ENCODE measurements around the gene TPCN1. TPM values are rescaled to one million over a fixed set of nuclear protein-coding genes. Genes with fewer than 3 reads are reported as not detected.

Gene TPCN1
- total RNA-seq, 2 donors from 2014 or later = 84.1 to 93.5 TPM

- no peak for DNase-seq (ENCODE audit: low spot score)
- peaks cover 50% of the 10 kb centered on the region for H3K36me3 ChIP-seq
- H3K9me3 ChIP-seq = no peaks in the 10 kb centered on the region
- H3K27ac ChIP-seq = no peak overlapping the region
- no peak overlapping the region for H3K4me3 ChIP-seq
- peaks cover 22 to 33% of the 10 kb centered on the region in 2 donors for H3K4me1 ChIP-seq (ENCODE audit: control insufficient read depth in 1 of 2, low read depth in 2 of 2)
- no peak for TF ChIP-seq CTCF (IDR thresholded peaks at IDR 0.05)
- ATAC-seq (ENCODE audit: insufficient number of reproducible peaks, low FRiP score, low read depth) = no peak
- H3K27me3 ChIP-seq (replicated peaks; ENCODE audit: insufficient read depth) = no peaks in the 10 kb centered on the region
Measured at GRCh38 chr12:113268621-113269020, 47.4 kb downstream of the TPCN1 start.

GRCh38 chr12:113269257-113269943 is 48.1 kb downstream of the TPCN1 start:
- no peaks in the 10 kb centered on the region for H3K27me3 ChIP-seq (replicated peaks; ENCODE audit: insufficient read depth)
- H3K9me3 ChIP-seq = no peaks in the 10 kb centered on the region
- peak overlapping the region; percentile 21 to 86 for H3K27ac ChIP-seq
- ATAC-seq (ENCODE audit: insufficient number of reproducible peaks, low FRiP score, low read depth) (no peak), DNase-seq (ENCODE audit: low spot score) (no peak)
- peaks cover 23 to 35% of the 10 kb centered on the region in 2 donors for H3K4me1 ChIP-seq (ENCODE audit: control insufficient read depth in 1 of 2, low read depth in 2 of 2)
- no peak for TF ChIP-seq CTCF (IDR thresholded peaks at IDR 0.05)
- no peak overlapping the region for H3K4me3 ChIP-seq
- peaks cover 53% of the 10 kb centered on the region for H3K36me3 ChIP-seq

GRCh38 chr12:113270709-113271009 is 49.4 kb downstream of the TPCN1 start:
- no peak for TF ChIP-seq CTCF (IDR thresholded peaks at IDR 0.05)
- Histone ChIP-seq H3K9me3 (no peaks in the 10 kb centered on the region), H3K4me3 (no peak overlapping the region), H3K4me1 (ENCODE audit: control insufficient read depth in 1 of 2, low read depth in 2 of 2) (peaks cover 23 to 35% of the 10 kb centered on the region in 2 donors), H3K27ac (peak overlapping the region; percentile 86 to 94), H3K27me3 (replicated peaks; ENCODE audit: insufficient read depth) (no peaks in the 10 kb centered on the region), H3K36me3 (peaks cover 62% of the 10 kb centered on the region)
- ATAC-seq (ENCODE audit: insufficient number of reproducible peaks, low FRiP score, low read depth) (no peak), DNase-seq (ENCODE audit: low spot score) (no peak)

- ATAC-seq (ENCODE audit: insufficient number of reproducible peaks, low FRiP score, low read depth) (no peak), DNase-seq (ENCODE audit: low spot score) (no peak)
- Histone ChIP-seq H3K9me3 (no peaks in the 10 kb centered on the region), H3K4me1 (ENCODE audit: control insufficient read depth in 1 of 2, low read depth in 2 of 2) (peaks cover 23 to 35% of the 10 kb centered on the region in 2 donors), H3K4me3 (peak overlapping the region; percentile 61), H3K36me3 (peaks cover 64% of the 10 kb centered on the region), H3K27ac (peak overlapping the region; percentile 86 to 94), H3K27me3 (replicated peaks; ENCODE audit: insufficient read depth) (no peaks in the 10 kb centered on the region)
- no peak for TF ChIP-seq CTCF (IDR thresholded peaks at IDR 0.05)
Measured at GRCh38 chr12:113271466-113271852, 50.2 kb downstream of the TPCN1 start.

GRCh38 chr12:113271853-113272561 is 50.7 kb downstream of the TPCN1 start:
- Histone ChIP-seq H3K36me3 (peaks cover 64% of the 10 kb centered on the region), H3K4me3 (peak overlapping the region; percentile 61), H3K9me3 (no peaks in the 10 kb centered on the region), H3K27me3 (replicated peaks; ENCODE audit: insufficient read depth) (no peaks in the 10 kb centered on the region), H3K27ac (peak overlapping the region; percentile 86 to 94), H3K4me1 (ENCODE audit: control insufficient read depth in 1 of 2, low read depth in 2 of 2) (peaks cover 23 to 35% of the 10 kb centered on the region in 2 donors)
- no peak for TF ChIP-seq CTCF (IDR thresholded peaks at IDR 0.05)
- ATAC-seq (ENCODE audit: insufficient number of reproducible peaks, low FRiP score, low read depth) = peak; percentile 91
- DNase-seq (ENCODE audit: low spot score) = peak; percentile 59
